Measurements from ENCODE around the gene ERBB3. TPM values are rescaled to one million over a fixed set of nuclear protein-coding genes. Genes with fewer than 3 reads are reported as not detected.

The ERBB3 gene
- total RNA-seq, 1 donor from 2014 or later: 221 TPM

- no peak overlapping the region for H3K4me3 Mint-ChIP-seq (ENCODE audit: low read depth)
- no peaks in the 10 kb centered on the region for H3K27me3 Mint-ChIP-seq
- no peaks in the 10 kb centered on the region for H3K9me3 Mint-ChIP-seq (ENCODE audit: low read depth)
- TF ChIP-seq CTCF (IDR thresholded peaks at IDR 0.05; ENCODE audit: unreplicated experiment): no peak
- peaks cover 16% of the 10 kb centered on the region for H3K4me1 Mint-ChIP-seq (ENCODE audit: low read depth)
- no peak for DNase-seq (ENCODE audit: low spot score, unreplicated experiment)
- peaks cover 35% of the 10 kb centered on the region for H3K36me3 Mint-ChIP-seq (ENCODE audit: insufficient read depth)
- H3K27ac Mint-ChIP-seq: peak overlapping the region; percentile 91
Measured at GRCh38 chr12:56086608-56087007, 6.6 kb downstream of the ERBB3 start.

- peak overlapping the region; percentile 64 for H3K27ac Mint-ChIP-seq
- no peak for TF ChIP-seq CTCF (IDR thresholded peaks at IDR 0.05; ENCODE audit: unreplicated experiment)
Measured at GRCh38 chr12:56087220-56087619, 7.3 kb downstream of the ERBB3 start.

GRCh38 chr12:56097738-56098137, 17.8 kb downstream of the ERBB3 start:
- no peaks in the 10 kb centered on the region for H3K9me3 Mint-ChIP-seq (ENCODE audit: low read depth)
- H3K27me3 Mint-ChIP-seq: no peaks in the 10 kb centered on the region
- H3K27ac Mint-ChIP-seq: no peak overlapping the region
- no peak for TF ChIP-seq CTCF (IDR thresholded peaks at IDR 0.05; ENCODE audit: unreplicated experiment)
- no peaks in the 10 kb centered on the region for H3K4me1 Mint-ChIP-seq (ENCODE audit: low read depth)
- DNase-seq (ENCODE audit: low spot score, unreplicated experiment): no peak
- H3K36me3 Mint-ChIP-seq (ENCODE audit: insufficient read depth): peaks cover 56% of the 10 kb centered on the region
- no peak overlapping the region for H3K4me3 Mint-ChIP-seq (ENCODE audit: low read depth)

More at GRCh38 chr12:56087220-56087619, 7.3 kb downstream of the ERBB3 start:
- H3K36me3 Mint-ChIP-seq (ENCODE audit: insufficient read depth): peaks cover 38% of the 10 kb centered on the region
- H3K27me3 Mint-ChIP-seq: no peaks in the 10 kb centered on the region
- H3K9me3 Mint-ChIP-seq (ENCODE audit: low read depth): no peaks in the 10 kb centered on the region
- peaks cover 10% of the 10 kb centered on the region for H3K4me1 Mint-ChIP-seq (ENCODE audit: low read depth)
- no peak overlapping the region for H3K4me3 Mint-ChIP-seq (ENCODE audit: low read depth)
- no peak for DNase-seq (ENCODE audit: low spot score, unreplicated experiment)

- H3K27me3 Mint-ChIP-seq: no peaks in the 10 kb centered on the region
Measured at GRCh38 chr12:56098592-56098991, 18.6 kb downstream of the ERBB3 start.

GRCh38 chr12:56099787-56100186, 19.8 kb downstream of the ERBB3 start:
- peaks cover 45% of the 10 kb centered on the region for H3K36me3 Mint-ChIP-seq (ENCODE audit: insufficient read depth)
- no peaks in the 10 kb centered on the region for H3K27me3 Mint-ChIP-seq
- no peaks in the 10 kb centered on the region for H3K9me3 Mint-ChIP-seq (ENCODE audit: low read depth)
- no peak overlapping the region for H3K27ac Mint-ChIP-seq
- DNase-seq (ENCODE audit: low spot score, unreplicated experiment): no peak
- TF ChIP-seq CTCF (IDR thresholded peaks at IDR 0.05; ENCODE audit: unreplicated experiment): no peak
- peaks cover 10% of the 10 kb centered on the region for H3K4me1 Mint-ChIP-seq (ENCODE audit: low read depth)
- no peak overlapping the region for H3K4me3 Mint-ChIP-seq (ENCODE audit: low read depth)

More at GRCh38 chr12:56098592-56098991, 18.6 kb downstream of the ERBB3 start:
- TF ChIP-seq CTCF (IDR thresholded peaks at IDR 0.05; ENCODE audit: unreplicated experiment): no peak
- no peak for DNase-seq (ENCODE audit: low spot score, unreplicated experiment)
- Mint-ChIP-seq H3K4me3 (ENCODE audit: low read depth) (no peak overlapping the region), H3K4me1 (ENCODE audit: low read depth) (peaks cover 5% of the 10 kb centered on the region), H3K27ac (no peak overlapping the region), H3K36me3 (ENCODE audit: insufficient read depth) (peaks cover 50% of the 10 kb centered on the region), H3K9me3 (ENCODE audit: low read depth) (no peaks in the 10 kb centered on the region)
